Loucy (cell line): ENCODE measurements around the gene PARM1.

Experiments
- EZH2phosphoT487 ChIP-seq: fragments of 200-600 bp; IDR thresholded peaks from 2 replicates; pipeline ENCODE4 v1.6.1; 2018; ENCODE audit warnings: antibody characterized with exemption, mild to moderate bottlenecking, moderate library complexity, borderline replicate concordance
- TF ChIP-seq, protein P1 (sequence below): fragments of 200-600 bp; sonication (generic); conservative IDR thresholded peaks from 2 replicates; pipeline ENCODE4 v1.5.1; 2014; ENCODE audit warnings: mild to moderate bottlenecking, antibody characterized with exemption, low read length

DNA sequence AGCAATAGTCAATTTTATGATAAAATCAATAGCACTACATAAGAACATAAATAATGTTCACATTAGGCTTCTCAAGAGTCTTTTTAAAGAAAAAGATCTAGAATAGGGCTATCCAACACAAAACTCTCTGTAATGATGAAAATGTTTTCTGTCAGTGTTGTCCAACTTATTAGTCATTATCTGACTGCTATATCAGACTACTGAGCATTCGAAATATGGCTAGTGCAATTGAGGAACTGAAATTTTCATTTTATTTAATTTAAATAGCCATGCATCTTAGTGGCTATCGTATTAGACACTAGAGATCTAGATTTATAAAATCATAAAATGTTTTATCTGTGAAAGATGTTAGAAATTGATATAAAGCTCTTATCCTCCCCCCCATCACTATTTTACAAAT lies 26.0 kb downstream of the PARM1 start:
- TF ChIP-seq, protein P1, sequence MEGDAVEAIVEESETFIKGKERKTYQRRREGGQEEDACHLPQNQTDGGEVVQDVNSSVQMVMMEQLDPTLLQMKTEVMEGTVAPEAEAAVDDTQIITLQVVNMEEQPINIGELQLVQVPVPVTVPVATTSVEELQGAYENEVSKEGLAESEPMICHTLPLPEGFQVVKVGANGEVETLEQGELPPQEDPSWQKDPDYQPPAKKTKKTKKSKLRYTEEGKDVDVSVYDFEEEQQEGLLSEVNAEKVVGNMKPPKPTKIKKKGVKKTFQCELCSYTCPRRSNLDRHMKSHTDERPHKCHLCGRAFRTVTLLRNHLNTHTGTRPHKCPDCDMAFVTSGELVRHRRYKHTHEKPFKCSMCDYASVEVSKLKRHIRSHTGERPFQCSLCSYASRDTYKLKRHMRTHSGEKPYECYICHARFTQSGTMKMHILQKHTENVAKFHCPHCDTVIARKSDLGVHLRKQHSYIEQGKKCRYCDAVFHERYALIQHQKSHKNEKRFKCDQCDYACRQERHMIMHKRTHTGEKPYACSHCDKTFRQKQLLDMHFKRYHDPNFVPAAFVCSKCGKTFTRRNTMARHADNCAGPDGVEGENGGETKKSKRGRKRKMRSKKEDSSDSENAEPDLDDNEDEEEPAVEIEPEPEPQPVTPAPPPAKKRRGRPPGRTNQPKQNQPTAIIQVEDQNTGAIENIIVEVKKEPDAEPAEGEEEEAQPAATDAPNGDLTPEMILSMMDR = no peak
- no peak for TF ChIP-seq EZH2phosphoT487
